WI38 (cell line): ENCODE measurements around the gene SARS1.

Source experiments
- H3K4me3 ChIP-seq: 2 replicates; pipeline ENCODE4 v1.5.1; 2011; ENCODE audit warnings: low read depth, mild to moderate bottlenecking, control low read depth, low read length
- CTCF ChIP-seq: IDR thresholded peaks from 2 replicates; pipeline ENCODE4 v1.5.1; 2012; ENCODE audit warnings: low read depth, mild to moderate bottlenecking, control low read depth, low read length

The SARS1 gene

DNA sequence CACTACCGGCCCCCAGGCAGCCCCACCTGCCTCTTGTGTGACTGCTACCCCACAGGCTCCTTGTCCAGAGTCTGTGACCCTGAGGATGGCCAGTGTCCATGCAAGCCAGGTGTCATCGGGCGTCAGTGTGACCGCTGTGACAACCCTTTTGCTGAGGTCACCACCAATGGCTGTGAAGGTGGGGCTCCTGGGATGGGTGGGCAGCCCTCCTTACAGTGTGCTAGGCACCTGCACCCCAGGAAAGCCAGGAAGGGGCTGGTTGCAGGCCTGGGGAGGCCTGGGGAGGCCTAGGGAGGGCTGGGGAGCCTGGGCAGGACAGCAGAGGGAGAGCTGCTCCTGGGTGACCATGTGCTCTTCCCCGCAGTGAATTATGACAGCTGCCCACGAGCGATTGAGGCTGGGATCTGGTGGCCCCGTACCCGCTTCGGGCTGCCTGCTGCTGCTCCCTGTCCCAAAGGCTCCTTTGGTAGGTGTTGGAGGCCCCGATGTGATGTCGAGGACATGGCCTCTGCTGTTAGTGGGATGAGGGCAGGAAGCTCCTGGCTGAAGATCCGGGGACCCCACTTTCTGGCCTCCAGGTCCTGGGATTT is 52.1 kb downstream of the SARS1 start:
- TF ChIP-seq CTCF = no peak
- no peak overlapping the region for H3K4me3 ChIP-seq

GRCh38 chr1:109266965-109267364 is 53.2 kb downstream of the SARS1 start:
- H3K4me3 ChIP-seq = no peak overlapping the region
- no peak for TF ChIP-seq CTCF

GRCh38 chr1:109267743-109268300 is 54.1 kb downstream of the SARS1 start:
- no peak overlapping the region for H3K4me3 ChIP-seq
- TF ChIP-seq CTCF = no peak

DNA sequence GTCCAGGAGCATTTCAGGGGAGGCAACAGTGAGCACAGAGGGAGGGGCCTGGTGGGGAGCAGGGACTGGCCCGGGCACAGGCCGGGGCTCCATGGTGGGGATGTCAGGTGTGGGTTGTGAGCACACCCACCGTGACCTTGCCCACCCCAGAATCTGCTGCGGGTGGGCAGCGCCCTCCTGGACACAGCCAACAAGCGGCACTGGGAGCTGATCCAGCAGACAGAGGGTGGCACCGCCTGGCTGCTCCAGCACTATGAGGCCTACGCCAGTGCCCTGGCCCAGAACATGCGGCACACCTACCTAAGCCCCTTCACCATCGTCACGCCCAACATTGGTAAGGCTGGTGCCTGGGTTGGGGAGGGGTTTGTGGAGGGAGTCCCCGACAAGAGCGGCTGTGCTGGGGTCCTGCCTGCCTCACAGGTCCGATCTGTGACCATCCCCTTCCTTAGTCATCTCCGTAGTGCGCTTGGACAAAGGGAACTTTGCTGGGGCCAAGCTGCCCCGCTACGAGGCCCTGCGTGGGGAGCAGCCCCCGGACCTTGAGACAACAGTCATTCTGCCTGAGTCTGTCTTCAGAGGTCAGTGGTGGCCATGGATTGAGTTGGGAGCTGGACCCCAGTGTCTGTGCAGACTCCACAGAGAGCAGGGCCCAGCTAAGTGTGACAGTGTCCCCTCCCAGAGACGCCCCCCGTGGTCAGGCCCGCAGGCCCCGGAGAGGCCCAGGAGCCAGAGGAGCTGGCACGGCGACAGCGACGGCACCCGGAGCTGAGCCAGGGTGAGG is 54.9 kb downstream of the SARS1 start:
- no peak overlapping the region for H3K4me3 ChIP-seq
- TF ChIP-seq CTCF = no peak

- no peak overlapping the region for H3K4me3 ChIP-seq
- no peak for TF ChIP-seq CTCF
Measured at GRCh38 chr1:109269212-109269980, 55.7 kb downstream of the SARS1 start.

GRCh38 chr1:109269981-109270622 is 56.4 kb downstream of the SARS1 start:
- H3K4me3 ChIP-seq = no peak overlapping the region
- no peak for TF ChIP-seq CTCF
